ENCODE data around the gene CDR2L.

Gene CDR2L

GRCh38 chr17:75033346-75034235, 46.2 kb downstream of the CDR2L start:
- H4K20me1 ChIP-seq (ENCODE audit: insufficient read depth, low read length), result no peaks in the 10 kb centered on the region
- peak overlapping the region; percentile 51; the same call in 1 of the 2 replicates for H3K27ac ChIP-seq (ENCODE audit: low read length)
- peak overlapping the region; percentile 57; the same call in 1 of the 2 replicates for H3K9ac ChIP-seq (ENCODE audit: low read length)
- H3K9me3 ChIP-seq (replicated peaks; ENCODE audit: insufficient read depth, low read length), result no peaks in the 10 kb centered on the region
- peak overlapping the region; percentile 83 for H3K4me2 ChIP-seq (ENCODE audit: low read depth, low read length)
- H3F3A ChIP-seq (ENCODE audit: insufficient read depth, low read length), result peaks cover 27% of the 10 kb centered on the region
- DNase-seq, result peak; percentile 75
- no peaks in the 10 kb centered on the region for H3K79me2 ChIP-seq (ENCODE audit: low read length)
- H3K4me3 ChIP-seq (ENCODE audit: low read length), result peak overlapping the region; percentile 73
- no peak for TF ChIP-seq EZH2phosphoT487 (IDR thresholded peaks at IDR 0.05; ENCODE audit: low read length)
- no peak for TF ChIP-seq EZH2 (optimal IDR thresholded peaks at IDR 0.05; ENCODE audit: low read depth, low read length)
- TF ChIP-seq CTCF (IDR thresholded peaks at IDR 0.05; ENCODE audit: low read length), result no peak
- H3K4me1 ChIP-seq (ENCODE audit: low read length), result 0 out of 2 replicates have a peak, but pooled peaks cover 4% of the 10 kb centered on the region
- H2AFZ ChIP-seq (ENCODE audit: low read length), result peak overlapping the region; percentile 73
- no peaks in the 10 kb centered on the region; the same call in 1 of the 2 replicates for H3K27me3 ChIP-seq (replicated peaks; ENCODE audit: insufficient read depth, low read length)
- no peaks in the 10 kb centered on the region for H3K36me3 ChIP-seq (replicated peaks; ENCODE audit: insufficient read depth, low read length)
- H3K9me2 ChIP-seq (replicated peaks; ENCODE audit: insufficient read depth, low read length), result no peaks in the 10 kb centered on the region

DNA sequence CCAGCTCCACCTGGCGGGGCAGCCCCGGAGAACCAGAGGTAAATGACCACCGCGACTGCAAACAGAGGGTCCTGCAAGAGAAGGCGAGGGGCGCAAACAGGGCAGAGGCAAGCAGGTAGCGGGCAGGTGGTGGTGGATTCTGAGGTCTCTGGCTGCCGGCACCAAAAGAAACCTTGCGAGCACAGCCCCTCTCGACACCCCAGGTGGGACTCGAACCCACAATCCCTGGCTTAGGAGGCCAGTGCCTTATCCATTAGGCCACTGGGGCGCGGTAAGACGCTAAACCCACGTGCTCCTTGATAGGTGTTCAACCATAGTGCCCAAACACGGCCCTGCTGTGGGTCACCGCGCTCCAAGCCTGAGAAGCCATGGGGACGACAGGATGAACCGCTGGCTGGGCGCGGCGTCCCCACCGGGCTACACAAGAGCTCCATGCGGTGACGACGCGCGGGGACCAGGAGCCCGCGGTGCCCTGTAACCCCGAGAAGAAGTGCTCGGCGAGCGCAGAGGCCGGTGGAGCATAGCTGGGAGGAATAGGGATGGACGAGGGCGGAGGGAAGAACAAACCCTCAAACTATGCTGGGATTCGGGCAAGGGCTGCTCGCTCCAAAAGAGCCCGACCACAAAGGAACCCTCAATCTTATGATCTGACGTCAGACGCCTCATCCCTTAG, 46.9 kb downstream of the CDR2L start:
- H3K9ac ChIP-seq (ENCODE audit: low read length), result peak overlapping the region; percentile 70
- no peaks in the 10 kb centered on the region; the same call in 1 of the 2 replicates for H3K27me3 ChIP-seq (replicated peaks; ENCODE audit: insufficient read depth, low read length)
- no peaks in the 10 kb centered on the region for H3K9me2 ChIP-seq (replicated peaks; ENCODE audit: insufficient read depth, low read length)
- peak overlapping the region; percentile 51; the same call in 1 of the 2 replicates for H3K27ac ChIP-seq (ENCODE audit: low read length)
- H3K4me3 ChIP-seq (ENCODE audit: low read length), result peak overlapping the region; percentile 73
- H3F3A ChIP-seq (ENCODE audit: insufficient read depth, low read length), result peaks cover 27% of the 10 kb centered on the region
- H3K4me1 ChIP-seq (ENCODE audit: low read length), result 0 out of 2 replicates have a peak, but pooled peaks cover 4% of the 10 kb centered on the region
- H3K36me3 ChIP-seq (replicated peaks; ENCODE audit: insufficient read depth, low read length), result no peaks in the 10 kb centered on the region
- H4K20me1 ChIP-seq (ENCODE audit: insufficient read depth, low read length), result no peaks in the 10 kb centered on the region
- peak overlapping the region; percentile 73 for H2AFZ ChIP-seq (ENCODE audit: low read length)
- no peaks in the 10 kb centered on the region for H3K79me2 ChIP-seq (ENCODE audit: low read length)
- peak overlapping the region; percentile 83 for H3K4me2 ChIP-seq (ENCODE audit: low read depth, low read length)
- H3K9me3 ChIP-seq (replicated peaks; ENCODE audit: insufficient read depth, low read length), result no peaks in the 10 kb centered on the region
- TF ChIP-seq CTCF (IDR thresholded peaks at IDR 0.05; ENCODE audit: low read length) (peak; percentile 14; the same call in 1 of the 2 replicates), EZH2phosphoT487 (IDR thresholded peaks at IDR 0.05; ENCODE audit: low read length) (no peak)
- DNase-seq, result peak; percentile 89

GRCh38 chr17:75036643-75037268, 49.3 kb downstream of the CDR2L start:
- no peaks in the 10 kb centered on the region for H3K36me3 ChIP-seq (replicated peaks; ENCODE audit: insufficient read depth, low read length)
- no peaks in the 10 kb centered on the region for H3K9me2 ChIP-seq (replicated peaks; ENCODE audit: insufficient read depth, low read length)
- no peak overlapping the region for H3K27ac ChIP-seq (ENCODE audit: low read length)
- no peak overlapping the region for H2AFZ ChIP-seq (ENCODE audit: low read length)
- no peaks in the 10 kb centered on the region for H3K9me3 ChIP-seq (replicated peaks; ENCODE audit: insufficient read depth, low read length)
- no peak overlapping the region for H3K4me3 ChIP-seq (ENCODE audit: low read length)
- no peak overlapping the region for H3K4me2 ChIP-seq (ENCODE audit: low read depth, low read length)
- TF ChIP-seq CTCF (IDR thresholded peaks at IDR 0.05; ENCODE audit: low read length) (no peak), EZH2 (optimal IDR thresholded peaks at IDR 0.05; ENCODE audit: low read depth, low read length) (no peak), EZH2phosphoT487 (IDR thresholded peaks at IDR 0.05; ENCODE audit: low read length) (no peak)
- DNase-seq, result no peak
- 0 out of 2 replicates have a peak, but pooled peaks cover 4% of the 10 kb centered on the region for H3K4me1 ChIP-seq (ENCODE audit: low read length)
- H3K27me3 ChIP-seq (replicated peaks; ENCODE audit: insufficient read depth, low read length), result no peaks in the 10 kb centered on the region
- H4K20me1 ChIP-seq (ENCODE audit: insufficient read depth, low read length), result no peaks in the 10 kb centered on the region
- no peaks in the 10 kb centered on the region for H3K79me2 ChIP-seq (ENCODE audit: low read length)
- peaks cover 27% of the 10 kb centered on the region for H3F3A ChIP-seq (ENCODE audit: insufficient read depth, low read length)
- no peak overlapping the region for H3K9ac ChIP-seq (ENCODE audit: low read length)
